WTC11 (cell line): ENCODE measurements around the gene FAM110A. TPM values are rescaled to one million over a fixed set of nuclear protein-coding genes. Genes with fewer than 3 reads are reported as not detected.
A peak's percentile ranks its signal among the peaks of the same experiment; 100 is the strongest.

Experiments used
- ATAC-seq: fragments of 200-7000 bp; cut with Tn5 transposase; 2 replicates; pipeline ENCODE4 v1.10.0; 2021; ENCODE audit warnings: mild to moderate bottlenecking, moderate library complexity
- CTCF ChIA-PET: fragments of 300-600 bp; sonication (Branson Sonifier 250); formaldehyde crosslinking; loops from one replicate; lab custom pipeline; 2021; ENCODE audit warnings: antibody characterized with exemption; lab: Charles Lee
- POLR2A ChIA-PET: fragments of 350-600 bp; sonication (Branson Sonifier 250); formaldehyde crosslinking; loops from one replicate; lab custom pipeline; 2021; ENCODE audit warnings: antibody characterized with exemption; lab: Charles Lee
- DNase-seq: peaks from one replicate; pipeline ENCODE4 v3.0.0; 2021; ENCODE audit warnings: low spot score
- H3K27ac Mint-ChIP-seq: 2 replicates; pipeline ENCODE4 v1.8.0; 2021; ENCODE audit warnings: mixed read lengths
- H3K27me3 Mint-ChIP-seq: 2 replicates; pipeline ENCODE4 v1.8.0; 2021; ENCODE audit warnings: low read depth, mild to moderate bottlenecking, moderate library complexity, mixed read lengths
- H3K36me3 Mint-ChIP-seq: 2 replicates; pipeline ENCODE4 v1.8.0; 2021; ENCODE audit warnings: mixed read lengths
- H3K4me1 Mint-ChIP-seq: 2 replicates; pipeline ENCODE4 v1.8.0; 2022; ENCODE audit warnings: mixed read lengths
- H3K4me3 Mint-ChIP-seq: 2 replicates; pipeline ENCODE4 v1.8.0; 2021; ENCODE audit warnings: mild to moderate bottlenecking, moderate library complexity, mixed read lengths
- H3K9me3 Mint-ChIP-seq: 2 replicates; pipeline ENCODE4 v1.8.0; 2021; ENCODE audit warnings: mixed read lengths
- FOXK1 ChIP-seq: sonication (generic); formaldehyde crosslinking; IDR thresholded peaks from 2 replicates; pipeline ENCODE4 v1.8.0; 2022; ENCODE audit warnings: mild to moderate bottlenecking, moderate library complexity, missing genetic modification reagents
- GTF2I ChIP-seq: fragments of 250-450 bp; sonication (Bioruptor Pico); conservative IDR thresholded peaks from 2 replicates; pipeline ENCODE4 v1.4.0; 2021; ENCODE audit warnings: mild to moderate bottlenecking
- KAT7 ChIP-seq: sonication (generic); formaldehyde crosslinking; IDR thresholded peaks from 2 replicates; pipeline ENCODE4 v1.8.1; 2023; ENCODE audit warnings: missing genetic modification reagents, mild to moderate bottlenecking, borderline replicate concordance
- MYBL2 ChIP-seq: sonication (generic); formaldehyde crosslinking; IDR thresholded peaks from 2 replicates; pipeline ENCODE4 v1.8.1; 2023; ENCODE audit warnings: mild to moderate bottlenecking, moderate library complexity, missing genetic modification reagents
- NFATC4 ChIP-seq: fragments of 250-450 bp; sonication (Bioruptor Pico); IDR thresholded peaks from 2 replicates; pipeline ENCODE4 v1.9.0; 2021; ENCODE audit warnings: mild to moderate bottlenecking
- NFE2L1 ChIP-seq: sonication (generic); formaldehyde crosslinking; IDR thresholded peaks from 2 replicates; pipeline ENCODE4 v1.8.1; 2023; ENCODE audit warnings: missing genetic modification reagents
- SP1 ChIP-seq: sonication (generic); formaldehyde crosslinking; conservative IDR thresholded peaks from 2 replicates; pipeline ENCODE4 v1.8.1; 2022; ENCODE audit warnings: missing genetic modification reagents
- ZNF219 ChIP-seq: sonication (generic); formaldehyde crosslinking; IDR thresholded peaks from 2 replicates; pipeline ENCODE4 v1.8.0; 2023; ENCODE audit warnings: missing genetic modification reagents, mild to moderate bottlenecking, borderline replicate concordance
- ZNF423 ChIP-seq: fragments of 250-450 bp; sonication (Bioruptor Pico); IDR thresholded peaks from 2 replicates; pipeline ENCODE4 v2.1.2; 2022; ENCODE audit warnings: mild to moderate bottlenecking, moderate library complexity
- ZNF671 ChIP-seq: fragments of 250-450 bp; sonication (Bioruptor Pico); IDR thresholded peaks from 2 replicates; pipeline ENCODE4 v1.8.0; 2021; ENCODE audit warnings: mild to moderate bottlenecking
- total RNA-seq: library from RNA; stranded (reverse); gene quantifications from 3 replicates; pipeline ENCODE4 v1.2.3, GENCODE V29; 2021
- TF ChIP-seq, protein P1 (sequence below): fragments of 250-450 bp; sonication (Bioruptor Pico); IDR thresholded peaks from 2 replicates; pipeline ENCODE4 v1.9.0; 2021; ENCODE audit warnings: moderate library complexity, mild to moderate bottlenecking, inconsistent platforms, borderline replicate concordance
- TF ChIP-seq, protein P2 (sequence below): sonication (generic); formaldehyde crosslinking; IDR thresholded peaks from 2 replicates; pipeline ENCODE4 v1.8.0; 2023; ENCODE audit warnings: missing genetic modification reagents
- TF ChIP-seq, protein P3 (sequence below): fragments of 250-450 bp; sonication (Bioruptor Pico); conservative IDR thresholded peaks from 2 replicates; pipeline ENCODE4 v1.9.0; 2021; ENCODE audit warnings: mild to moderate bottlenecking
- TF ChIP-seq, protein P4 (sequence below): sonication (generic); formaldehyde crosslinking; IDR thresholded peaks from 2 replicates; pipeline ENCODE4 v1.8.1; 2022; ENCODE audit warnings: mild to moderate bottlenecking, moderate library complexity, missing genetic modification reagents
- TF ChIP-seq, protein P5 (sequence below): sonication (generic); formaldehyde crosslinking; IDR thresholded peaks from 2 replicates; pipeline ENCODE4 v1.8.1; 2023; ENCODE audit warnings: mild to moderate bottlenecking, moderate library complexity, missing genetic modification reagents

Gene FAM110A
- total RNA-seq, 1 experiment from 2014 or later: 18.8 TPM

DNA sequence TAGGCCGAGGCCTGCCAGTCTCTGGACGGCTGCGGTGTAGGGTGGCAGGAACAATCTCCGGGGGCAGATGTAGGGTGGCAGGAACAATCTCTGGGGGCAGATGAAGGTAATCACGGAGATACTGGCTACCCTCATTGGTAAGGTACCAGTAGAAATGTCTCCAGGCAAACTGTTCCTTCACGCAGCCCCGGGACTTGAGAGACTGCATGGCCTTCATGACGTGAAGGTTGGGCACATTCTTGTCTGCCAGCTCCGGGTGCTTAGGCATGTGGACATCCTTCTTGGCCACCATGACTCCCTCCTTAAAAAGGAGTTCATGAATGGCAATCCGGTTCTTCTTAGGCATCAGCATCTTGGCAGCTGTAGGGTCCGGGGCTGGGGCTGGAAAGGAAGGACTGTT is 6.1 kb downstream of the FAM110A start:
- peaks cover 25% of the 10 kb centered on the region for H3K27me3 Mint-ChIP-seq
- ATAC-seq (no peak), DNase-seq (no peak)
- CTCF ChIA-PET: interaction anchor here (0.9 to 1.5 kb wide), 3 partner anchors 8 to 125 kb away, joined by 3 to 4 read pairs (median 3); no protein-coding TSS in a partner anchor
- H3K36me3 Mint-ChIP-seq: peaks cover 4% of the 10 kb centered on the region
- peaks cover 28% of the 10 kb centered on the region for H3K4me1 Mint-ChIP-seq
- TF ChIP-seq ZNF219 (CRISPR knock-in tag): no peak
- no peak overlapping the region for H3K27ac Mint-ChIP-seq
- H3K4me3 Mint-ChIP-seq: no peak overlapping the region
- H3K9me3 Mint-ChIP-seq: peaks cover 12% of the 10 kb centered on the region
- POLR2A ChIA-PET: no interaction called here

DNA sequence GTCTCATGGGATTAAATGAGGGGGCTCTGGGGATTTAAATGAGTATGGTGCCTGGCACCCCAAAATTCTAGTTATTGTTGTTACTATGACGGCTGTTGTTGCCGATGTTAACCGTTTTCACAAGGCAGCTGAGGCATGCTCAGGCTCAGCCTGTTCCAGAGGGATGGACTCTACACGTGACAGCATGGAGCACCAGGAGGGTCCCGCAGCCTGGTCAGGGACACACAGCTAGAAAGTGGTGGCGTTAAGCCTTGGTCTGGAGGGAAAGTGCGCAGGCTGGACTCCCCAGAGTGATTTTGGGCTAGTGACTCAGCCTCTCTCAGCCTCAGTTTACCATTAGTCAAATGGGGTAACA is 7.0 kb downstream of the FAM110A start:
- Mint-ChIP-seq H3K4me1 (peaks cover 24% of the 10 kb centered on the region), H3K36me3 (peaks cover 4% of the 10 kb centered on the region), H3K4me3 (peak overlapping the region; percentile 73), H3K27ac (no peak overlapping the region), H3K27me3 (peaks cover 17% of the 10 kb centered on the region), H3K9me3 (peaks cover 12% of the 10 kb centered on the region)
- no peak for TF ChIP-seq NFE2L1 (CRISPR knock-in tag)
- no peak for TF ChIP-seq KAT7 (CRISPR knock-in tag)
- TF ChIP-seq, protein P1, sequence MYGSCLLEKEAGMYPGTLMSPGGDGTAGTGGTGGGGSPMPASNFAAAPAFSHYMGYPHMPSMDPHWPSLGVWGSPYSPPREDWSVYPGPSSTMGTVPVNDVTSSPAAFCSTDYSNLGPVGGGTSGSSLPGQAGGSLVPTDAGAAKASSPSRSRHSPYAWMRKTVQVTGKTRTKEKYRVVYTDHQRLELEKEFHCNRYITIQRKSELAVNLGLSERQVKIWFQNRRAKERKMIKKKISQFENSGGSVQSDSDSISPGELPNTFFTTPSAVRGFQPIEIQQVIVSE: no peak
- DNase-seq (no peak), ATAC-seq (no peak)
- ChIA-PET CTCF (interaction anchor here (0.9 to 1.5 kb wide), 3 partner anchors 8 to 124 kb away, joined by 3 to 4 read pairs (median 3); no protein-coding TSS in a partner anchor), POLR2A (no interaction called here)

DNA sequence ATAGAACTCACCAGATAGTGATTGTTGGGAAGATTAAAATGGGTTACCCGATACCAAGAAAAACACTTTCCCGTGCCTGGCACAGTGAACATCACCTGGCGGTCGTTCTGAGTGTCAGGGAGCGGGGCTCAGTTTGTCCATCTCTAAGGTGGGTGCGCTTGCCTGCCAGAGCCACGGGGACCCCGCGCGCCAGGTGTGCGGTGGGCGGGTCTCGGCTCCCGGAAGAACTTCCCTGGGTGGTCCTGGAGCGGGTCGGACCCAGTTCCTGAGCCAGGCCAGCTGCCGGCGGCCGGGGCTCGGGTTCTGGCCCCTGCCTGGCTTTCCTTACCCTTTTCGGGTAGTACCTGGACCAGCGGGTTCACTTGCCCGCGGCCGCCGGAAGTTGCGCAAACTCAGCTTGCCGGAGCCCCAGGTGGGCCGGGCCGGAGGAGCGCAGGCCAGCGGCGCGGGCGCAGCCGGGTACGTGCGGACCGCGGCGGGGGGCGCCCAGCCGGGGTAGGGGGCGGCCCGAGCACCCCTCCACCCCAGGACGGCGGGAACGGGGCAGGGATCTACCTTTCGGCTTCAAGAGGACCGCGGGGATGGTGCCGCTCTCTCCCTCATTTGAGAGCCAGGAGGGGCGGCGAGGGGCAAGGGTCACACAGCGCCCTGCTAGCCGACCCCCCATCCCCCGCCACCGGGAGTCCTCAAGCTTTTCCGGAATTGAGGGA is 7.5 kb downstream of the FAM110A start:
- H3K4me3 Mint-ChIP-seq: peak overlapping the region; percentile 82
- peaks cover 29% of the 10 kb centered on the region for H3K4me1 Mint-ChIP-seq
- ChIA-PET POLR2A (no interaction called here), CTCF (interaction anchor here (0.9 to 1.5 kb wide), 4 partner anchors 7 to 119 kb away, joined by 3 to 4 read pairs (median 3); partner anchors contain the start of gene FAM110A)
- ATAC-seq (no peak), DNase-seq (peak; percentile 58)
- peak; percentile 92 for TF ChIP-seq GTF2I
- TF ChIP-seq ZNF423 (CRISPR knock-in tag): peak; percentile 82
- no peak for TF ChIP-seq NFATC4 (CRISPR knock-in tag)
- TF ChIP-seq, protein P2, sequence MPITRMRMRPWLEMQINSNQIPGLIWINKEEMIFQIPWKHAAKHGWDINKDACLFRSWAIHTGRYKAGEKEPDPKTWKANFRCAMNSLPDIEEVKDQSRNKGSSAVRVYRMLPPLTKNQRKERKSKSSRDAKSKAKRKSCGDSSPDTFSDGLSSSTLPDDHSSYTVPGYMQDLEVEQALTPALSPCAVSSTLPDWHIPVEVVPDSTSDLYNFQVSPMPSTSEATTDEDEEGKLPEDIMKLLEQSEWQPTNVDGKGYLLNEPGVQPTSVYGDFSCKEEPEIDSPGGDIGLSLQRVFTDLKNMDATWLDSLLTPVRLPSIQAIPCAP (CRISPR knock-in tag): no peak
- TF ChIP-seq, protein P3, sequence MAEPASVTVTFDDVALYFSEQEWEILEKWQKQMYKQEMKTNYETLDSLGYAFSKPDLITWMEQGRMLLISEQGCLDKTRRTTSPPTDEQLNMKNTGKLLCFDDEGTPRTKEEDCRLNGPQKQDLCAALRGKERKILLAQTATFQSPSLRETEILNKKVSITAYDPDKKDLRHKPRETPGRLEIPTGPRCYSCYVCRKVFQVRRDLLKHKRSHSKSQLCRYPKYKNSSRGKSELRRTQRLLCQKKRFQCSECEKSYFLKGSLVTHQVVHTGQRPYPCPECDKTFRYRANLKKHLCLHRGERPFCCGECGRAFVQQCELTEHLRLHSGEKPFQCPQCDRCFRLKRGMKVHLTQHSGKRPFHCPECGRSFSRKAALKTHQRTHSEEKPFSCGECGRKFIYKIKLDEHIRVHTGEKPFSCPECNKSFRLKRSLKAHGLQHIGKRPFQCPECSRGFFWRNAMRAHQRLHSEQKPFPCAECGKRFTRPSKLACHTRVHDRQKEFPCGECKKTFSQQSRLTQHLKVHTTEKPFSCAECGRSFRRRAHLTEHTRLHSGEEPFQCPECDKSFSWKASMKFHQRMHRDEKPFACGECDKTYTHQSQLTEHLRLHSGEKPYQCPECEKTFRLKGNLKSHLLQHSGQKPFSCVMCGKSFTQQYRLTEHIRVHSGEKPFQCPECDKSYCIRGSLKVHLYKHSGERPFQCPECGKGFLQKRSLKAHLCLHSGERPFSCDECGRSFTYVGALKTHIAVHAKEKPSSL (CRISPR knock-in tag): no peak
- TF ChIP-seq FOXK1 (CRISPR knock-in tag): 0 out of 2 replicates have a peak, but pooled peaks have one; percentile 26
- peaks cover 17% of the 10 kb centered on the region for H3K27me3 Mint-ChIP-seq
- H3K36me3 Mint-ChIP-seq: peaks cover 4% of the 10 kb centered on the region
- peaks cover 12% of the 10 kb centered on the region for H3K9me3 Mint-ChIP-seq
- H3K27ac Mint-ChIP-seq: no peak overlapping the region

DNA sequence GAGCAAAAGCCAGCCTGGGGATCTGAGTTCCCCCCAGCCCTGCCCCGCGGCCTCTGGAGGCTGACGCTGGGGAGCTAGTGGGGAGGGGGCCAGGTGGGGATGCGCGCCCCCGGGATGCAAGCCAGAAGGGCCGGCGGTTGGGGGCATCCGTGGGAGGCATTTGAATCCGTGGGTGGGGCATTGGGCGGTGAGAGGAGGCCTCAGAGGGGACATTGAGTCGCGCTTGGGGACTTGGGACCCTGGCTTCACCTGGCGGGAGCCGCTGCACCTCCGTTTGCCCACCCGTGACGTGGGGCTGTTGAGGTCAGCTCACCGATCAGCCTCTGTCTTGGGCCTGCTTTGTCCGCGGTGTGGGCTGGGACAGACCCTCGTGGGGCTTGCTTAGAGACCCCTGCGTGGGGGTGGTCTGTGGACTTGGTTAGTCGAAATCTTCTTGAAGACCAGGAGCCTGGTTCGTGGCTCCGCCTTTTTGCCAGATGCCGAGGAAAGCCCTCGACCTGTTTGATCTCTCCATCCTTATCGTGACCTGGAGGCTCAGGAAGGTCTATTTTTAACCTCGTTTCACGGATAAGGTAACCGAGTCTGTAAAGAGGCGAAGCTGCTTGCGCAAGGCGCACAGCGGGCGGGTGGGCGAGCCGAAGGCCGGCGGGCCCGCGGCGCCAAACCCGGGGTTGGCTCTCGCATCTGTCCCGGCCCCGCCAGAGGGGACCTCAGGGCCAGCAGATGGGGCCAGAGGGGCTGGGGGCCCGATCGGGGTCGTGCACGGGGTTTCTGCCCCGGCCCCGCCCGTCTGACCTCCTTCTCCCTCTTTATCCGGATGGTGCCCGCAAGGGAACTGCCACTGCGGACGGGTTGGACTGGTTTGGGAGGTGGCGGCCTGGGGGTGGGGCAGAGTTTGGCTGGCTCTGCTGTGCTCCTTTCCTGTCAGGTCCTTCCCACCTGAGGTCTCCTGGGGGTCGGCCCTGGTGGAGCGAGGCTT is 8.3 kb downstream of the FAM110A start:
- Mint-ChIP-seq H3K4me1 (peaks cover 37% of the 10 kb centered on the region), H3K27me3 (peaks cover 17% of the 10 kb centered on the region), H3K36me3 (peaks cover 4% of the 10 kb centered on the region), H3K4me3 (peak overlapping the region; percentile 82), H3K27ac (no peak overlapping the region; the same call in 1 of the 2 replicates), H3K9me3 (peaks cover 12% of the 10 kb centered on the region)
- ChIA-PET POLR2A (no interaction called here), CTCF (interaction anchor here (0.6 to 1.2 kb wide), 4 partner anchors 8 to 293 kb away, joined by 3 to 4 read pairs (median 3); partner anchors contain the start of gene FAM110A)
- TF ChIP-seq, protein P4, sequence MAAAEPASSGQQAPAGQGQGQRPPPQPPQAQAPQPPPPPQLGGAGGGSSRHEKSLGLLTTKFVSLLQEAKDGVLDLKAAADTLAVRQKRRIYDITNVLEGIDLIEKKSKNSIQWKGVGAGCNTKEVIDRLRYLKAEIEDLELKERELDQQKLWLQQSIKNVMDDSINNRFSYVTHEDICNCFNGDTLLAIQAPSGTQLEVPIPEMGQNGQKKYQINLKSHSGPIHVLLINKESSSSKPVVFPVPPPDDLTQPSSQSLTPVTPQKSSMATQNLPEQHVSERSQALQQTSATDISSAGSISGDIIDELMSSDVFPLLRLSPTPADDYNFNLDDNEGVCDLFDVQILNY: 0 out of 2 replicates have a peak, but pooled peaks have one; percentile 43
- TF ChIP-seq, protein P5, sequence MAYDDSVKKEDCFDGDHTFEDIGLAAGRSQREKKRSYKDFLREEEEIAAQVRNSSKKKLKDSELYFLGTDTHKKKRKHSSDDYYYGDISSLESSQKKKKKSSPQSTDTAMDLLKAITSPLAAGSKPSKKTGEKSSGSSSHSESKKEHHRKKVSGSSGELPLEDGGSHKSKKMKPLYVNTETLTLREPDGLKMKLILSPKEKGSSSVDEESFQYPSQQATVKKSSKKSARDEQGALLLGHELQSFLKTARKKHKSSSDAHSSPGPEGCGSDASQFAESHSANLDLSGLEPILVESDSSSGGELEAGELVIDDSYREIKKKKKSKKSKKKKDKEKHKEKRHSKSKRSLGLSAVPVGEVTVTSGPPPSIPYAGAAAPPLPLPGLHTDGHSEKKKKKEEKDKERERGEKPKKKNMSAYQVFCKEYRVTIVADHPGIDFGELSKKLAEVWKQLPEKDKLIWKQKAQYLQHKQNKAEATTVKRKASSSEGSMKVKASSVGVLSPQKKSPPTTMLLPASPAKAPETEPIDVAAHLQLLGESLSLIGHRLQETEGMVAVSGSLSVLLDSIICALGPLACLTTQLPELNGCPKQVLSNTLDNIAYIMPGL: peak; percentile 42; the same call in 1 of the 2 replicates
- TF ChIP-seq SP1 (CRISPR knock-in tag): 0 out of 2 replicates have a peak, but pooled peaks have one; percentile 34
- no peak for TF ChIP-seq MYBL2 (CRISPR knock-in tag)
- TF ChIP-seq ZNF671 (CRISPR knock-in tag): no peak
- DNase-seq (peak; percentile 63), ATAC-seq (peak; percentile 24)
